HG03280 (cell line): ENCODE measurements around the gene BCO2.

Experiments used
- ATAC-seq: cut with Tn5 transposase; IDR thresholded peaks from one replicate; pipeline ENCODE4 v1.9.1; 2021; ENCODE audit warnings: mild to moderate bottlenecking, moderate library complexity; ENCODE audit not compliant: unreplicated experiment

Gene BCO2

GRCh38 chr11:112212710-112213109, 37.4 kb downstream of the BCO2 start:
- ATAC-seq: no peak

- ATAC-seq: no peak
Measured at GRCh38 chr11:112213753-112214152, 38.4 kb downstream of the BCO2 start.

- ATAC-seq: no peak
Measured at GRCh38 chr11:112215621-112216020, 40.3 kb downstream of the BCO2 start.

- ATAC-seq: no peak
Measured at GRCh38 chr11:112216561-112217105, 41.3 kb downstream of the BCO2 start.

GRCh38 chr11:112219476-112220232, 44.3 kb downstream of the BCO2 start:
- ATAC-seq: peak; percentile 95

GRCh38 chr11:112221274-112221835, 46.0 kb downstream of the BCO2 start:
- ATAC-seq: no peak

- no peak for ATAC-seq
Measured at GRCh38 chr11:112222303-112222702, 47.0 kb downstream of the BCO2 start.

- no peak for ATAC-seq
Measured at GRCh38 chr11:112223121-112223520, 47.8 kb downstream of the BCO2 start.

- ATAC-seq: no peak
Measured at GRCh38 chr11:112223754-112224532, 48.6 kb downstream of the BCO2 start.

GRCh38 chr11:112225753-112226061, 50.4 kb downstream of the BCO2 start:
- no peak for ATAC-seq

GRCh38 chr11:112226062-112226830, 50.9 kb downstream of the BCO2 start, which contains the start of gene PTS:
Gene PTS (plus strand): TSS chr11:112226428. CDS start chr11:112226444, 16 bp downstream.
- ATAC-seq: peak; percentile 98

GRCh38 chr11:112226831-112227401, 51.6 kb downstream of the BCO2 start:
- peak; percentile 45 for ATAC-seq

GRCh38 chr11:112227471-112227870, 52.2 kb downstream of the BCO2 start:
- ATAC-seq: no peak

- no peak for ATAC-seq
Measured at GRCh38 chr11:112228706-112229105, 53.4 kb downstream of the BCO2 start.

GRCh38 chr11:112229159-112229558, 53.8 kb downstream of the BCO2 start:
- ATAC-seq: no peak

GRCh38 chr11:112229746-112230433, 54.6 kb downstream of the BCO2 start:
- no peak for ATAC-seq

GRCh38 chr11:112231952-112232351, 56.6 kb downstream of the BCO2 start:
- ATAC-seq: no peak

- ATAC-seq: no peak
Measured at GRCh38 chr11:112235750-112236390, 60.6 kb downstream of the BCO2 start.

- no peak for ATAC-seq
Measured at GRCh38 chr11:112237451-112237850, 62.1 kb downstream of the BCO2 start.
